ENCODE results near the gene SEC24B. TPM values are rescaled to one million over a fixed set of nuclear protein-coding genes. Genes with fewer than 3 reads are reported as not detected.

The SEC24B gene
- total and polyA plus RNA-seq, 9 donors, result 17.2 to 40.7 (median 33.8) TPM

- no peak overlapping the region for H3K4me3 ChIP-seq
- no peak for DNase-seq
- no peaks in the 10 kb centered on the region for H3K36me3 ChIP-seq
- no peaks in the 10 kb centered on the region for H3K9me3 ChIP-seq
- H3K27me3 ChIP-seq, result no peaks in the 10 kb centered on the region
- no peak for TF ChIP-seq EP300 (IDR thresholded peaks at IDR 0.05)
- TF ChIP-seq, protein P1, sequence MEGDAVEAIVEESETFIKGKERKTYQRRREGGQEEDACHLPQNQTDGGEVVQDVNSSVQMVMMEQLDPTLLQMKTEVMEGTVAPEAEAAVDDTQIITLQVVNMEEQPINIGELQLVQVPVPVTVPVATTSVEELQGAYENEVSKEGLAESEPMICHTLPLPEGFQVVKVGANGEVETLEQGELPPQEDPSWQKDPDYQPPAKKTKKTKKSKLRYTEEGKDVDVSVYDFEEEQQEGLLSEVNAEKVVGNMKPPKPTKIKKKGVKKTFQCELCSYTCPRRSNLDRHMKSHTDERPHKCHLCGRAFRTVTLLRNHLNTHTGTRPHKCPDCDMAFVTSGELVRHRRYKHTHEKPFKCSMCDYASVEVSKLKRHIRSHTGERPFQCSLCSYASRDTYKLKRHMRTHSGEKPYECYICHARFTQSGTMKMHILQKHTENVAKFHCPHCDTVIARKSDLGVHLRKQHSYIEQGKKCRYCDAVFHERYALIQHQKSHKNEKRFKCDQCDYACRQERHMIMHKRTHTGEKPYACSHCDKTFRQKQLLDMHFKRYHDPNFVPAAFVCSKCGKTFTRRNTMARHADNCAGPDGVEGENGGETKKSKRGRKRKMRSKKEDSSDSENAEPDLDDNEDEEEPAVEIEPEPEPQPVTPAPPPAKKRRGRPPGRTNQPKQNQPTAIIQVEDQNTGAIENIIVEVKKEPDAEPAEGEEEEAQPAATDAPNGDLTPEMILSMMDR (IDR thresholded peaks at IDR 0.05), result no peak
- TF ChIP-seq POLR2A (IDR thresholded peaks at IDR 0.05), result no peak
- 94 to 99% (median 95%) methylated on average over 2 of the region's 2 CpGs for WGBS, 3 donors
- no peak overlapping the region for H3K27ac ChIP-seq
- intact Hi-C loops (cut with DNase I), result no loop called here
- no peaks in the 10 kb centered on the region for H3K4me1 ChIP-seq (ENCODE audit: insufficient read depth)
These were observed 63.3 kb downstream of the SEC24B start for GRCh38 chr4:109496875-109497274.

DNA sequence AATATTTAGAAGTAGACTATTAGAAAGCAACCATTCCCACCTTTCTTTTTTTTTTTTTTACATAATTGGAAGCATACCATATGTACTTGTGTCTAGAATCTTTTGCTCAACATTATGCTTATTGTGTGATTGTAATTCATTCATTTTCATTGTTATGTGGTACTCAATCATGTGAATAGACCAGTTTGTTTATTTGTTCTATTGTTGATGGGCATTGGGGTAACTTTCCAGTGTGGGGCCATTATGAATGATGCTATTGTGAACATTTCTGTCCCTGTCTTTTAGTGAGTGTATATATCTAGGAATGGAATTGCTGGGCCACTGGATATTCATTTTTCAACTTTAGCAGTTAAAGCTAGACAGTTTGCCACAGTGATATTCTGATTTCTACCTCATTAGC is 63.9 kb downstream of the SEC24B start:
- Histone ChIP-seq H3K9me3 (no peaks in the 10 kb centered on the region), H3K4me1 (ENCODE audit: insufficient read depth) (no peaks in the 10 kb centered on the region), H3K27me3 (no peaks in the 10 kb centered on the region), H3K4me3 (no peak overlapping the region), H3K27ac (no peak overlapping the region), H3K36me3 (no peaks in the 10 kb centered on the region)
- no peak for DNase-seq
- TF ChIP-seq, protein P1 (IDR thresholded peaks at IDR 0.05), result no peak
- TF ChIP-seq POLR2A (IDR thresholded peaks at IDR 0.05) (no peak), EP300 (IDR thresholded peaks at IDR 0.05) (no peak)
- intact Hi-C loops (cut with DNase I), result no loop called here

- no peaks in the 10 kb centered on the region for H3K36me3 ChIP-seq
- no peaks in the 10 kb centered on the region for H3K4me1 ChIP-seq (ENCODE audit: insufficient read depth)
- no peaks in the 10 kb centered on the region for H3K9me3 ChIP-seq
- no peak for TF ChIP-seq POLR2A (IDR thresholded peaks at IDR 0.05)
- TF ChIP-seq, protein P1 (IDR thresholded peaks at IDR 0.05), result no peak
- TF ChIP-seq EP300 (IDR thresholded peaks at IDR 0.05), result no peak
- H3K4me3 ChIP-seq, result no peak overlapping the region
- H3K27me3 ChIP-seq, result no peaks in the 10 kb centered on the region
- WGBS, 3 donors, result 71 to 80% (median 76%) methylated on average over 2 of the region's 2 CpGs
- intact Hi-C loops (cut with DNase I), result no loop called here
- no peak for DNase-seq
- no peak overlapping the region for H3K27ac ChIP-seq
These were observed 65.9 kb downstream of the SEC24B start for GRCh38 chr4:109499513-109499912.

DNA sequence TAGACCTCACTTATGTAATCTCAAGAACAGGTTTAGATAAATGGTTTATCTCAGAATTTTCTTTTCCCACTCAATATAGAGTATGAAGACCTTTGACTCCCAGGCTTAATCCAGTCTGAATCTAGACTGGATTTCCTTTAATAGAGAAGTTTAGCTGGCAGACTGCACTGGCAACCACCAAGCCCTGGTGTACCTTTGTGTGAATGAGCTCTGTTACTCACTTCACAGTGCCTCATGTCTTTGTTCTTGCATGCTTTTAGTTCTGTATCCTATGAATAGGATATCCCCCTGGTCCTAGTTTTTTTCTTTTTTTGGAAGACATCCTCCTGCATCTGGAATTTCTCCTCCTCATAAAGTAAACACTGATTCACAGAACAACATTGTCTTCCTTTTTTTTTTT is 73.3 kb downstream of the SEC24B start:
- intact Hi-C loops (cut with DNase I), result no loop called here
- Histone ChIP-seq H3K27me3 (no peaks in the 10 kb centered on the region), H3K4me3 (no peak overlapping the region), H3K4me1 (ENCODE audit: insufficient read depth) (no peaks in the 10 kb centered on the region), H3K9me3 (no peaks in the 10 kb centered on the region), H3K27ac (no peak overlapping the region), H3K36me3 (no peaks in the 10 kb centered on the region)
- DNase-seq, result no peak
- TF ChIP-seq EP300 (IDR thresholded peaks at IDR 0.05) (no peak), POLR2A (IDR thresholded peaks at IDR 0.05) (no peak)
- TF ChIP-seq, protein P1 (IDR thresholded peaks at IDR 0.05), result no peak

- DNase-seq, result no peak
- Histone ChIP-seq H3K9me3 (no peaks in the 10 kb centered on the region), H3K36me3 (no peaks in the 10 kb centered on the region), H3K4me3 (no peak overlapping the region), H3K27ac (no peak overlapping the region), H3K27me3 (no peaks in the 10 kb centered on the region), H3K4me1 (ENCODE audit: insufficient read depth) (no peaks in the 10 kb centered on the region)
- WGBS, 3 donors, result 60 to 69% (median 65%) methylated on average over 2 of the region's 2 CpGs
- TF ChIP-seq EP300 (IDR thresholded peaks at IDR 0.05), result no peak
- TF ChIP-seq POLR2A (IDR thresholded peaks at IDR 0.05), result no peak
- TF ChIP-seq, protein P1 (IDR thresholded peaks at IDR 0.05), result no peak
- intact Hi-C loops (cut with DNase I), result no loop called here
These were observed 77.1 kb downstream of the SEC24B start for GRCh38 chr4:109510687-109511086.

All from ovary (tissue), 9 donors.